IPS-15b (cell line): ENCODE data around the gene DIPK1A.

Source experiments
- H3K27me3 ChIP-seq: one replicate; pipeline ENCODE4 v1.6.1; 2013; ENCODE audit warnings: low read length; ENCODE audit not compliant: control insufficient read depth, insufficient read depth
- H3K36me3 ChIP-seq: one replicate; pipeline ENCODE4 v1.6.1; 2013; ENCODE audit warnings: low read length; ENCODE audit not compliant: control insufficient read depth, insufficient read depth
- H3K4me1 ChIP-seq: one replicate; pipeline ENCODE4 v1.6.1; 2013; ENCODE audit warnings: mild to moderate bottlenecking, low read length; ENCODE audit not compliant: control insufficient read depth, insufficient read depth
- H3K4me3 ChIP-seq: one replicate; pipeline ENCODE4 v1.5.1; 2013; ENCODE audit warnings: low read depth, low read length
- H3K9ac ChIP-seq: one replicate; pipeline ENCODE4 v1.6.1; 2013; ENCODE audit warnings: low read depth, mild to moderate bottlenecking, low read length
- H3K9me3 ChIP-seq: one replicate; pipeline ENCODE4 v1.6.1; 2013; ENCODE audit warnings: mild to moderate bottlenecking, low read length; ENCODE audit not compliant: control insufficient read depth, insufficient read depth

DIPK1A gene

DNA sequence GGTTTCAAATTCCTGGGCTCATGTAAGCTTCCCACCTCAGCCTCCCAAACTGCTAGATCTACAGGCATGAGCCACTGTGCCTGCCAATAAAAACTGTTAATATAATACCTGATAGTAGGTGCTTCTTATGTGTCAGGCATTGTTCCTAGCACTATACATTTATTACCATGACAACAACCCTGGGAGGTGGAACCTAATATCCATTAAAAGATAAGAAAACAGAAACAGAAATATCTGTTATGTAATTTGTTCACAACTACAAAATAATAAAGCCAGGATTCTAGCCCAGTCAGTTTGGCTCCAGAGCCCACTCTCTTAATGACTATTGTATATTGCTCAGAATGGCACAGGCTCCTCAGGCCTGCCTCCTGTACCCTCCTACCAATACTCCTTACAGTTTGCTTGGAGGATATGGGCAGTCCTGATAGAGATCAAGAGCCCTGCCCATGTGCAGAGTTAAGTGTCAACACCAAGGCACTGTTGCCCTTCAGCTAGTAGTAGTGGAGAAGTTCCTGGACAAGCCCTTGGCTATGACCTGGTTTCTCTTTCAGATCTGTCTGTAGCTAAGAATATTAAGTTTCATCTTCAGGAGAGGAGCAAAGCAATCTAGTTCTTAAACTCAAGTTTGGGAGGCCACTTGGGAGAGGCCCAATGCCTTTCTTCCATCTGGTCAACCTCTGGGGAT lies 107.0 kb downstream of the DIPK1A start:
- no peaks in the 10 kb centered on the region for H3K4me1 ChIP-seq
- H3K27me3 ChIP-seq, result no peaks in the 10 kb centered on the region
- no peaks in the 10 kb centered on the region for H3K9me3 ChIP-seq
- no peaks in the 10 kb centered on the region for H3K36me3 ChIP-seq
- no peak overlapping the region for H3K9ac ChIP-seq
- no peak overlapping the region for H3K4me3 ChIP-seq

DNA sequence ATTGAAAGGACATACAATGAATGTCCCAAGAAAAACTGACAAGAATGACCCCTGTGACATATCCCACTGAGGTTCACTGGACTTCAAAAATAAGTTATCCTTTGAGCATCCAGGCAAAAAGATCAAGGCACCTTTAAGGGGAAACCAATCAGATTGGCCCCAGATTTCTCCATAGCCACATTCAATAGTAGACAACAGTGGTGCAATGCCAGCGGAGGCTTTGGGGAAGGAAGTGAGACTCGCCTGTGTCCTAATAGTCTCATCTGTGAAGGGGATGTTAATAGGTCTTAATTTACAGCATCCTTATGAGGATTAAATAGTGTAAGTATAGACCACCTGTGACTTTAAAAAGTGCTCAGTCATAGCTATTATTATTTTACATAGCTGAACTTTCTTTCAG lies 108.0 kb downstream of the DIPK1A start:
- Histone ChIP-seq H3K9me3 (no peaks in the 10 kb centered on the region), H3K27me3 (no peaks in the 10 kb centered on the region), H3K4me1 (no peaks in the 10 kb centered on the region), H3K4me3 (no peak overlapping the region), H3K9ac (no peak overlapping the region), H3K36me3 (no peaks in the 10 kb centered on the region)

DNA sequence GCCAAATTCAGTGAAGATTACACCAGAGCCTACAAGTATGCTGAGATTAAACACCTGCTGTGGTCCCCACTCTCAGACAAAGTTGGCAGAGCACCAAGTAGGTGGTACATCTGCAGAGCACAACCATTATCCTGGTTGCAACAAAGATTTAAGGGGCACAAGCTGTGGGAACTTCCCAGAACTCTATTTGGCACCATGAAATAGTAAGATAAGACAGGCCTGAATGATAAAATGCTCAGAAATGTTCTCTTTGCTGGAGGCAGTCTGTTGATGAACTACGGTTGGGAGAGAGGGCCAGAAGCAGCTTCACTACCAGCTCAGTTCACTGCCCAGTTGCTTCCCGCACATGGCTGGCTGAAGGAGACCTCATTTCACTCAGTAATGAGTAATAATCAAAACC lies 109.5 kb downstream of the DIPK1A start:
- no peaks in the 10 kb centered on the region for H3K9me3 ChIP-seq
- no peak overlapping the region for H3K9ac ChIP-seq
- H3K4me1 ChIP-seq, result no peaks in the 10 kb centered on the region
- no peaks in the 10 kb centered on the region for H3K36me3 ChIP-seq
- H3K27me3 ChIP-seq, result no peaks in the 10 kb centered on the region
- no peak overlapping the region for H3K4me3 ChIP-seq

DNA sequence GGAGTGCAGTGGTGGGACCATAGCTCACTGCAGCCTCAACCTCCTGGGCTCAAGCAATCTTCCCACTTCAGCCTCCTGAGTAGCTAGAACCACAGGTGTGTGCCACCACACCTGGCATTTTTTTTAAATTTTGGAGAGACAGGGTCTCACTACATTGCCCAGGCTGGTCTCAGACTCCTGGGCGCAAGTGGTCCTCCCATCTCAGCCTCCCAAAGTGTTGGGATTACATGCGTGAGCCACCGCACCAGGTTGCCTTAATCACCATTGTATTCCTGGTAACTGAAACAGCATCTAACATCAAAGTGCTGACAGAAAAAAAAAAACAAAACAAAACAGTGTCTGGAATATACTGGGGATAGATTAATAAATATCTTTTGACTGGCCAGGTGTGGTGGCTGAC lies 111.2 kb downstream of the DIPK1A start:
- Histone ChIP-seq H3K4me1 (no peaks in the 10 kb centered on the region), H3K36me3 (no peaks in the 10 kb centered on the region), H3K9ac (no peak overlapping the region), H3K9me3 (no peaks in the 10 kb centered on the region), H3K27me3 (no peaks in the 10 kb centered on the region), H3K4me3 (no peak overlapping the region)

DNA sequence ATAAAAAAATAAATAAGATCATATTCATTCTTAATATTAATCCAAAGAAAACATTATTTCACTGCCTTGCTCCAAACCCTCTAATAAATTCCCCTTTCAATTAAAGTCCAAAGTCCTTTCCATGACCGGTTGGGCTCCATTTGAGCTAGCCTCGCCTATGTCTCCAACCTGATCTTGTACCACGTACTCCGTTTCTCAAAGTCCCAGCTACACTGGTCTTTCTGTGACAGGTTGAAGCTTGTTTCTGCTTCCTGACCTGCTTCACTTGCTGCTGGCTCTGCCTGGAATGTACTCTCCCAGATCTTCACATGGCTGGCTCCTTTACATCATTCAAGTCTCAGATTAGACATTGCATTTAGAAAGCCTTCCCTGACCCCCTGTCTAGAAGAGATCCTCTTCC lies 113.1 kb downstream of the DIPK1A start:
- no peaks in the 10 kb centered on the region for H3K36me3 ChIP-seq
- H3K9ac ChIP-seq, result no peak overlapping the region
- no peaks in the 10 kb centered on the region for H3K9me3 ChIP-seq
- H3K4me1 ChIP-seq, result no peaks in the 10 kb centered on the region
- no peaks in the 10 kb centered on the region for H3K27me3 ChIP-seq
- H3K4me3 ChIP-seq, result no peak overlapping the region

DNA sequence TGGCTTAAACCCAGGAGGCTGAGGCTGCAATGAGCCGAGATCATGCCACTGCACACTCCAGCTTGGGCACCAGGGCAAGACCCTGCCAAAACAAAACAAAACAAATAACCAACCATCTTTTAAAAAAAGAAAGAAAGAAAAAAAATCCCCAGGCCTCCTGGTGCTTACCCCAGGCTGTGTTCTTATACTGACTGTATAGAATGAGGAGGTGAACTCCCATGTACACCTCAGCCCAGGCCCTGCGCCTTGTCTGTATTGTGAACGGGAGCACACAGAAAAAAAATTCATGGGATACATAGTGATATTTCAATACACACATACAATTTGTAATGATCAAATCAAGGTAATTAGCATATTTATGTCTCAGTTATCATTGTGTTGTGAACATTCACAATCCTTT lies 115.4 kb downstream of the DIPK1A start:
- no peak overlapping the region for H3K4me3 ChIP-seq
- H3K9ac ChIP-seq, result no peak overlapping the region
- H3K9me3 ChIP-seq, result no peaks in the 10 kb centered on the region
- no peaks in the 10 kb centered on the region for H3K4me1 ChIP-seq
- peaks cover 4% of the 10 kb centered on the region for H3K36me3 ChIP-seq
- H3K27me3 ChIP-seq, result no peaks in the 10 kb centered on the region

DNA sequence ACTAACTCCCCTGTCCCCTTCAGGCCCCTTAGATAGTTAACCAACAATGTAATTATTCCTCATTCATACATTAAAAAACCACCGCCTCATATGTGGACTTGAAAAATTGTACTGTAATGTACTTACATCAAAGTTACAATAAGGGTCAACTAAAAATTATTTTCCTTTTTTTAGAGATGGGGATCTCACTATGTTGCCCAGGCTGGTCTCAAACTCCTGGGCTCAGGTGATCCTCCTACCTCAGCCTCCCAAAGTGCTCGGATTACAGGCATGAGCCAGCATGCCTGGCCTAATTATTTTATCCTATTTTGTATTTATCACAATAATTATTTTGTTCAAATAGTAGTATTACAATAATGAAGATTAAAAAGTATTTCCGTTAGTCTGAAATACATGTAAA lies 116.8 kb downstream of the DIPK1A start:
- Histone ChIP-seq H3K4me1 (no peaks in the 10 kb centered on the region), H3K27me3 (no peaks in the 10 kb centered on the region), H3K9ac (no peak overlapping the region), H3K4me3 (no peak overlapping the region), H3K36me3 (peaks cover 16% of the 10 kb centered on the region), H3K9me3 (no peaks in the 10 kb centered on the region)

DNA sequence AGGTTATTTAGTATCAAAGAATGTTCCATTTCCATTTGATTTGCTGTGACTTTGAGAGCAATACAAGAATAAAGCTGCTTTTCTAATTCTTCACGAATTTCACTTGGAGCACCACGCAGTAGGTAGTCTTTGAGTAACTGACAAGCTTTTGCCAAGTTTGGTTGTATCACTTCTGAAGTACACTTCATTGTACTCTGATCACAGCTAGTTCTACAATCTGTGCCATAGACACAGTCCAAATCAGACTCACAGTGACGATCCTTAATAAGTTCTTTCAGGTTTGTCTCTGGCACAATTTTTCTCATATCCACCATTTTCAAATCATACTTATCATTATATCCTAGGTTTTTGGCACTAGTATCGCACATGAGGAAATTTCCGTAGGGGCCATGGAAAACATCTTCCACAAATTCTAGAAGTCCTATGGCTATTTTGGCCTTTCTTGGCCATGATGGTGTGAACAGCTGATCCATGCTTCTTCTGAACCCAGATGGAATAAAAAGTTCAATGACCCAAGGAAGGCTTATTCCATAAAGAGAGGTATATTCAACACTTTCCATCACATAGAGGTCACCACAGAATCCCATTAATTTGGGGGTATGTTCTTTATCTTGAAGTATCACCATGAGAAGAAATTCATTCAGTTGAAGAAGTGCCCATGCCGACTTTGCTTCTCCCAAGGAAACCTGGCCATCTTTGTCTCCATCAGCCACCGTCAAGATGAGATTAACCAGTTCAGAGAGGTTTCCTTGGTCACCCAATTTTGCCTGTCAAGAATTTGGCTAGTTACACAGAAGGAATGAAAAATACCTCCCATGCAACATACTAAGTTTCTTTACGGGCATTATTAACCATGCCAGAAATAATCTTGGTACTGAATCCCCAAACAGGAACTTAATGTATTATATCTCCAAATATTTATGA lies 117.6 kb downstream of the DIPK1A start:
- no peaks in the 10 kb centered on the region for H3K9me3 ChIP-seq
- H3K36me3 ChIP-seq, result peaks cover 22% of the 10 kb centered on the region
- no peaks in the 10 kb centered on the region for H3K27me3 ChIP-seq
- no peak overlapping the region for H3K9ac ChIP-seq
- no peaks in the 10 kb centered on the region for H3K4me1 ChIP-seq
- no peak overlapping the region for H3K4me3 ChIP-seq

DNA sequence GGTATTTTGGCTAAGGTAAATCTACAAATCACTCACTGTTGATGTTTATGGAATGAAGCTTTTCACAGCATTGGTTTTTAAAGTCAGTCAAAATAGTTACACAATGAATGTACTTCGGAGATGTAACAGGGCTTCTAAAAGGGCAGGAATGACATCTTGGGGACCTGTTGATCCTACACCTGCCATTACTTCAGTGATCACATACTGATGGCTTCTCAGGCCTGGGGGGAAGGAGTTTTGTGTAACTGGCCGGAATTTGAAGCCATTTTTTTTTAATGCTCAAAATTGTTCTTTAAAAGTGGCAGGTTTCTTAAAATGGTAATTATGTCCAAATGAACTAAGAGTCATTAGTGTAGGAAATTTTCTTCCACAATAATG lies 118.2 kb downstream of the DIPK1A start:
- peaks cover 28% of the 10 kb centered on the region for H3K36me3 ChIP-seq
- H3K27me3 ChIP-seq, result no peaks in the 10 kb centered on the region
- H3K4me3 ChIP-seq, result no peak overlapping the region
- no peaks in the 10 kb centered on the region for H3K9me3 ChIP-seq
- no peak overlapping the region for H3K9ac ChIP-seq
- H3K4me1 ChIP-seq, result no peaks in the 10 kb centered on the region

DNA sequence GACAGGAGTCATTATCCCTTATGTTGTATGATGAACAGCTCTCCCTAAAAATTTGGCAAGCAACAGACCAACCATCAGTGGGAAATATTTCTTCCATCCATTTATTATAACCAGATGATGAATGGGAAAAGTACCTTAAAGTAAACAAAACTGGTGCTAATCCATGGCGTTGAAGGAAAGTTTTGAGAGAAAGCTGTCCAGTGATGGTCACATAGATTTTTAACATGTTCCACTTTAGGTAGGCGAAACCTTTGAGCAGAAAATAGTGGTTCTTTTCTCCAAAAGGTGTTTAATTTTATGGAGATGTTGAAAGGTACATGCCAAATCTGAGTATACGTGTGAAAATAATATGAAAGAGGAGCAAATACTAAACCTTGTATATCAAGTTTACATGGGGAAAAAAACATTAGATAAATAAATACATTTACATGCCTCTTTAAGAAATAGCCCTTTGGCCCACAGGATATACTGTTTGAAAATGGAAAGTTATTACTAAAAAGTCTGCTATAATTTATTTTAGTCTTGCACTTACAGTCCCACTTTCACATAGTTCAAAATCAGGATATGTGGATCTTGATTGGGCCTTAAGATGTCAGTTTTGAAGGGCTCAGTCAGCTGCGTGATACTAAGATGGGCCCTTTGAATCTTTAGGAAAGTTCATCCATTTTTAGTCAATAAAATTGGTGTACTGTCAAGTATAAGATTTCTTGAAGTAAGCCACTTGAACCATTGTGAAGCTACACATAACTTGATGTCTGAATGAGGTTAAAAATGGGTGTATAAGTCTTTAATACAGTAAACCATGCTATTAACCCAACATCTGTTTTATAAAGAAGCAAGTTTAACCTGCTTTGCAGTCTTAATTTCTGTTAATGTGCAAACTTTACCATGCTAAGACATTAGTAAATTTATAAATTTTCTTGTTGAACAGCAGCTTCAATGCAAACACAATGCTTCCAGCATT lies 118.9 kb downstream of the DIPK1A start:
- Histone ChIP-seq H3K4me3 (no peak overlapping the region), H3K9ac (no peak overlapping the region), H3K4me1 (no peaks in the 10 kb centered on the region), H3K9me3 (no peaks in the 10 kb centered on the region), H3K36me3 (peaks cover 31% of the 10 kb centered on the region), H3K27me3 (no peaks in the 10 kb centered on the region)

DNA sequence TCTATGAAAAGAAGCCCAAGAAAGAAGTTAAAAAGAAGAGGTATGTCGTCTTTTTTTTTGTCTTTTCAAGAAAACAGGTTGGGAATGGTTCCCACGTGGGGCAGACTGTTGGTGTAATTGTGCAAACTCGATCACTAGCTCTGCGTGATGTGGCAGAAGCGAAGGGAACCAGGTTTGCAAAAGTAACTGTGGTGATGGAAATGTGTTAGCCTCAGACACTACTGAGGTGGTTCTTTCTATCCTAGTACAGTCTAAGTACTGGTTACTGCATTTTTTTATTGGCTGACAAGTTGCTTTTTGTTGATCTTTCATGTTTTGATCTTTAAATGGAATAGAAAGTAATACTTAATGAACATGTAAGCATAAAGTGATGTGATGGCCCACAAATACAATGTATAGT lies 120.7 kb downstream of the DIPK1A start:
- Histone ChIP-seq H3K36me3 (peaks cover 37% of the 10 kb centered on the region), H3K9ac (no peak overlapping the region), H3K27me3 (no peaks in the 10 kb centered on the region), H3K4me3 (no peak overlapping the region), H3K9me3 (no peaks in the 10 kb centered on the region), H3K4me1 (no peaks in the 10 kb centered on the region)
